GM12801 (cell line): ENCODE results near the gene PPP2R2B.

Experiments
- CTCF ChIP-seq: IDR thresholded peaks from one replicate; pipeline ENCODE4 v1.5.1; 2011; ENCODE audit warnings: control low read depth; ENCODE audit not compliant: insufficient read length; ENCODE audit errors: extremely low read depth

Gene PPP2R2B

GRCh38 chr5:146560205-146560812 lies 318.2 kb downstream of the PPP2R2B start:
- TF ChIP-seq CTCF = no peak

- TF ChIP-seq CTCF = no peak
These were observed 325.1 kb downstream of the PPP2R2B start for GRCh38 chr5:146553446-146553845.

GRCh38 chr5:146549615-146550014 lies 328.9 kb downstream of the PPP2R2B start:
- TF ChIP-seq CTCF = no peak

GRCh38 chr5:146548781-146549449 lies 329.6 kb downstream of the PPP2R2B start:
- no peak for TF ChIP-seq CTCF

GRCh38 chr5:146544232-146544631 lies 334.3 kb downstream of the PPP2R2B start:
- no peak for TF ChIP-seq CTCF

GRCh38 chr5:146541958-146542849 lies 336.4 kb downstream of the PPP2R2B start:
- TF ChIP-seq CTCF = no peak

GRCh38 chr5:146540414-146540813 lies 338.1 kb downstream of the PPP2R2B start:
- no peak for TF ChIP-seq CTCF
